HepG2 (cell line): ENCODE results near the gene PEAK1. TPM values are rescaled to one million over a fixed set of nuclear protein-coding genes. Genes with fewer than 3 reads are reported as not detected.

Source experiments
- ARNT2 ChIP-seq: sonication (generic); formaldehyde crosslinking; IDR thresholded peaks from 2 replicates; pipeline ENCODE4 v1.8.0; 2022; ENCODE audit warnings: mild to moderate bottlenecking, low read depth, missing genetic modification reagents, moderate library complexity
- ARNTL ChIP-seq: sonication (generic); formaldehyde crosslinking; IDR thresholded peaks from 2 replicates; pipeline ENCODE4 v1.4.0; 2020; ENCODE audit warnings: mild to moderate bottlenecking, missing genetic modification reagents
- ATF2 ChIP-seq: sonication (generic); formaldehyde crosslinking; IDR thresholded peaks from 2 replicates; pipeline ENCODE4 v1.4.0; 2020; ENCODE audit warnings: missing genetic modification reagents
- CTCF ChIP-seq: sonication (generic); formaldehyde crosslinking; IDR thresholded peaks from 2 replicates; pipeline ENCODE4 v1.5.0; 2020; ENCODE audit warnings: mild to moderate bottlenecking, missing genetic modification reagents, moderate library complexity
- HOXA9 ChIP-seq: sonication (generic); formaldehyde crosslinking; IDR thresholded peaks from 2 replicates; pipeline ENCODE4 v1.8.1; 2022; ENCODE audit warnings: missing genetic modification reagents, mild to moderate bottlenecking, moderate library complexity, borderline replicate concordance
- IRF2 ChIP-seq: IDR thresholded peaks from 2 replicates; pipeline ENCODE4 v1.6.1; 2018; ENCODE audit warnings: missing genetic modification reagents, missing compliant biosample characterization
- NFIB ChIP-seq: sonication (generic); formaldehyde crosslinking; IDR thresholded peaks from 2 replicates; pipeline ENCODE4 v1.9.0; 2021; ENCODE audit warnings: missing genetic modification reagents, mild to moderate bottlenecking, borderline replicate concordance
- PRDM15 ChIP-seq: sonication (generic); formaldehyde crosslinking; IDR thresholded peaks from 2 replicates; pipeline ENCODE4 v1.4.0; 2020; ENCODE audit warnings: missing genetic modification reagents
- RELA ChIP-seq: sonication (generic); formaldehyde crosslinking; IDR thresholded peaks from 2 replicates; pipeline ENCODE4 v1.4.0; 2020; ENCODE audit warnings: missing genetic modification reagents
- TFDP2 ChIP-seq: sonication (generic); formaldehyde crosslinking; IDR thresholded peaks from 2 replicates; pipeline ENCODE4 v1.4.0; 2020; ENCODE audit warnings: missing genetic modification reagents
- ZNF136 ChIP-seq: sonication (generic); formaldehyde crosslinking; IDR thresholded peaks from 2 replicates; pipeline ENCODE4 v1.8.1; 2022; ENCODE audit warnings: low read depth, mild to moderate bottlenecking, moderate library complexity, missing genetic modification reagents
- ZNF224 ChIP-seq: sonication (generic); formaldehyde crosslinking; IDR thresholded peaks from 2 replicates; pipeline ENCODE4 v1.5.0; 2020; ENCODE audit warnings: mild to moderate bottlenecking, missing genetic modification reagents
- ZNF362 ChIP-seq: sonication (generic); formaldehyde crosslinking; IDR thresholded peaks from 2 replicates; pipeline ENCODE4 v1.4.0; 2020; ENCODE audit warnings: missing genetic modification reagents, mild to moderate bottlenecking, borderline replicate concordance
- ZNF563 ChIP-seq: sonication (generic); formaldehyde crosslinking; IDR thresholded peaks from 2 replicates; pipeline ENCODE4 v1.8.0; 2022; ENCODE audit warnings: mild to moderate bottlenecking, moderate library complexity, missing genetic modification reagents
- ZNF574 ChIP-seq: sonication (generic); formaldehyde crosslinking; IDR thresholded peaks from 2 replicates; pipeline ENCODE4 v1.4.0; 2020; ENCODE audit warnings: missing genetic modification reagents
- polyA plus RNA-seq, 8 experiments: library from polyadenylated mRNA; depleted of rRNA in 3 of 8; stranded (reverse) in 7 of 8; unstranded in 1 of 8; fragments of >200 nt; fragmentation: Illumina TruSeq in 4 of 8; extraction: Trizol in 4 of 8; gene quantifications; 2 replicates each; pipeline versions ENCODE4 v1.2.1 to v1.2.3, GENCODE V29; 2011 to 2016; ENCODE audit warnings: low read depth in 4 of 8, missing spikeins in 1 of 8, mixed read lengths in 1 of 8; ENCODE audit not compliant: insufficient read depth in 1 of 8
- total RNA-seq, 5 experiments: library from RNA; depleted of rRNA; stranded (reverse); fragments of >200 nt; fragmentation: Illumina TruSeq; extraction: Trizol; gene quantifications; 2 replicates each; pipeline ENCODE4 v1.2.3, GENCODE V29; 2016; ENCODE audit warnings: low read depth in 1 of 5

The PEAK1 gene
- total and polyA plus RNA-seq, 2 of the 13 experiments (the other 11 are each of a cell fraction or from before 2014, with no cell fraction given), result 6.0 to 6.6 TPM

- TF ChIP-seq ZNF362 (CRISPR knock-in tag), result no peak
- TF ChIP-seq TFDP2, result no peak
- TF ChIP-seq CTCF (CRISPR knock-in tag), result no peak
- TF ChIP-seq ARNT2 (CRISPR knock-in tag), result no peak
- no peak for TF ChIP-seq HOXA9 (CRISPR knock-in tag)
- no peak for TF ChIP-seq PRDM15 (CRISPR knock-in tag)
- TF ChIP-seq ATF2 (CRISPR knock-in tag), result no peak
- no peak for TF ChIP-seq ZNF136
- TF ChIP-seq IRF2, result no peak
- TF ChIP-seq RELA, result no peak
- no peak for TF ChIP-seq NFIB (CRISPR knock-in tag)
- no peak for TF ChIP-seq ARNTL (CRISPR knock-in tag)
- no peak for TF ChIP-seq ZNF574 (CRISPR knock-in tag)
- no peak for TF ChIP-seq ZNF563 (CRISPR knock-in tag)
- no peak for TF ChIP-seq ZNF224 (CRISPR knock-in tag)
Measured at GRCh38 chr15:77160562-77161478, 259.1 kb downstream of the PEAK1 start (continued).
